G401 (cell line): ENCODE results near the gene SF3B3. TPM values are rescaled to one million over a fixed set of nuclear protein-coding genes. Genes with fewer than 3 reads are reported as not detected.
A peak's percentile ranks its signal among the peaks of the same experiment; 100 is the strongest.

Source experiments
- DNase-seq: peaks from one replicate; pipeline ENCODE4 v3.0.0-alpha.2; 2015; ENCODE audit warnings: low spot score
- in situ Hi-C: cut with HindIII; loops from 2 replicates; pipeline ENCODE4 v1.10.0; 2016; ENCODE audit warnings: low sequenced_read_pairs, mixed read lengths
- total RNA-seq: library from RNA; depleted of rRNA; stranded (reverse); fragments of >200 nt; shearing (Covaris generic); gene quantifications from 2 replicates; pipeline ENCODE4 v1.2.3, GENCODE V29; 2014; rRNA removed

Gene SF3B3
- total RNA-seq = 43.6 and 98.0 TPM in 2 replicates

GRCh38 chr16:70523743-70524398 is at the start of gene SF3B3:
TSS of gene SF3B3 (plus strand) at chr16:70523816. CDS start at chr16:70526657, 2,841 bp downstream.
- DNase-seq = peak; percentile 82
- in situ Hi-C loops = no loop called here

DNA sequence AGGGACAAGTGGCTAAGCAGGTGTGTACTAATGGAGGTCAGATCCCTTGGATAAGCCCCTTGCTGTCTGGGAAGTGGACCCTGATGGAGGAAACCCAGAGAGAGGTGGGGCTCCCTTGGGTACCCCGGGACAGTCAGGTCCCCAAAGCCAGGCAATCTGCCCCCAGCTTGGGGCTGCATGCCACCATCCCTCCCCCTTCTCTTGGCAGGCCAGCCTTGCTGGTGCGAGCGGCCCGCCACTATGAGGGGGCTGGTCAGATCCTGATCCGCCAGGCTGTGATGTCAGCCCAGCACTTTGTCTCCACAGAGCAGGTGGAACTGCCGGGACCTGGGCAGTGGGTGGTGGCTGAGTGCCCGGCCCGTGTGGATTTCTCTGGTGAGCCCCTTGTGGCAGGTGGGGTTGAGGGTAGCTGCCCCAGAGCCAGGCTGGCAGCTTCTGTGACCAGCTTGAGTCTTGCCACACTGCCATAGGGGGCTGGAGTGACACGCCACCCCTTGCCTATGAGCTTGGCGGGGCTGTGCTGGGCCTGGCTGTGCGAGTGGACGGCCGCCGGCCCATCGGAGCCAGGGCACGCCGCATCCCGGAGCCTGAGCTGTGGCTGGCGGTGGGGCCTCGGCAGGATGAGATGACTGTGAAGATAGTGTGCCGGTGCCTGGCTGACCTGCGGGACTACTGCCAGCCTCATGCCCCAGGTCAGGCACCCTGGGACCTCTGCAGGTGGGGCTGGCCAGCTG is 49.1 kb upstream of the SF3B3 start:
- DNase-seq = no peak
- in situ Hi-C loops = no loop called here

DNA sequence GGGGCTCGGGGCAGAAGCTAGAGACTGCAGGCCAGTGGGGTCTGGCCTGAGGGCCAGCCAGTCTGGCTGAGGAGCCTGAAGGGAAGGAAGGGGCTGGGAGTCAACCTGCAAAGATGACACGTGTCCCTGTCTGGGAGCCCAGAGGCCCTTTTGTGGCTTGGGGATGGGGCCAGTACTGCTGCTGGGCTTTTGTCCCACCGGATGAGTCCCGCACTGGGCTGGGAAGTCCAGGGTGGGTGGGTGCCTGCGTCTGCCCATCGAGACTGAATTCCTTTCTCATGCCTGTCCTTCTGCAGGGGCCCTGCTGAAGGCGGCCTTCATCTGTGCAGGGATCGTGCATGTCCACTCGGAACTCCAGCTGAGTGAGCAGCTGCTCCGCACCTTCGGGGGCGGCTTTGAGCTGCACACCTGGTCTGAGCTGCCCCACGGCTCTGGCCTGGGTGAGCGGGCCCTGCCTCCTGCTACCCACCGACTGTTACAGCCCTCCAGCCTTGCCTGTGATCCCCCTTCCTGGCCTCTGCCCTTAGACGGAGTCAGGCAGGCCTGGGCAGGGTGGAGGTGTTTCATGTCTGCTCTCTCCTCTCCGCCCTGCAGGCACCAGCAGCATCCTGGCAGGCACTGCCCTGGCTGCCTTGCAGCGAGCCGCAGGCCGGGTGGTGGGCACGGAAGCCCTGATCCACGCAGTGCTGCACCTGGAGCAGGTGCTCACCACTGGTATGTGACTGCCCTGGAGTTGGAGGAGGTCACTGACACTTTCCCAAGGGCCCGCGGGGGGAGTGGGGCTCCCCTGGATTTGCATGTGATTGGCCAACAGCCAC is 48.4 kb upstream of the SF3B3 start:
- peak; percentile 35 for DNase-seq
- in situ Hi-C loops = no loop called here

DNA sequence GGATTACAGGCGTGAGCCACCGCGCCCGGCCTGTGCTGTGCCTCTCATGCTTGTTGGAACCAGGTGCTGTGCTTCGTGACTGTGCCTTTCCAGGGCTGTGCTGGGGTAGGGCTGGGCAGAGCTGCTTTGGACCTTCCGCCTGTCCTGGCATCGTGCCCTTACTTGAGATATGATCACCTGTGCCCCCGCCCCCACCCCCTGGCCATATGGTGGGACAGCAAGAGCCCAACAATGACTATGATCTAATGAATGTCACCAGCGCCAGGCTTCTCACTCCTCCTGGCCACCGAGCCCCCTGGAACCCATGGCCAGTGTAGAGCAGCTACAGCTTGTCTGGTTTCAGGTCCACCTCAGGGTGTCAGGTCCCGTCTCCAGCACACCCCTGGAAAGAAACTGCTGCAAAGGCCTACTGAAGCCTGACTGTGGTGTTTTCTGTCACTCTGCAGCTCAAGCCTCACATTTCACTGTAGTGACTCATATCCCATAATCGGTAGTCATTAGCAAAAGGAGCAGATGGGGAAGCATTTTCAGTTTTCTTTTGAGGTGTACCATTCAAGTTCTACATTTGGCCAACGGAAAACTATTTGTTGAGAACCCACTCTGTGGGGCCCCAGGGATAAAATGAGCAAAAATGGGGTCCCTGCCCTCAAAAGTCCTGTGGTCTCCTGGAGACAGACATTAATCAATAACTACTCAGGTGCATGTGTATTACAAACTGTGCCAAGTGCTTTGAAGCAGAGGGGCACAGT is 47.2 kb upstream of the SF3B3 start:
- in situ Hi-C loops = no loop called here
- peak; percentile 94 for DNase-seq

- in situ Hi-C loops = no loop called here
These were observed 45.4 kb upstream of the SF3B3 start for GRCh38 chr16:70478169-70478568.

DNA sequence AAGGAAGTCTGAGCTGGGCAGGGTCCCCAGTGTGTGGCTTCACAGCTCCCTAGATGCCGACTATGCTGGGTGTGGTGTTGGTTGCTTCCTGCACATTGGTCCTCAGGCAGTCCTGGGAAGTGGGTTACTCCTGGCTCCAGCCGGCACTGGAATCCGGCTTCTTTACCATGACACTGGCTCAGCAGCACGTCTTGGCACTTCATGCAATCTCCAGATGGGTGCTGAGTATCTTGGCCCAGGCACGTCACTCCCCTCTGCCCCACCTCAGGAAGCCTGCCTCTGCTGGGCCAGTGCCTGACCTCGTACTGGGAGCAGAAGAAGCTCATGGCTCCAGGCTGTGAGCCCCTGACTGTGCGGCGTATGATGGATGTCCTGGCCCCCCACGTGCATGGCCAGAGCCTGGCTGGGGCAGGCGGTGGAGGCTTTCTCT is 44.7 kb upstream of the SF3B3 start:
- DNase-seq = peak; percentile 69
- in situ Hi-C loops = no loop called here

More at GRCh38 chr16:70478169-70478568, 45.4 kb upstream of the SF3B3 start:
- no peak for DNase-seq

DNA sequence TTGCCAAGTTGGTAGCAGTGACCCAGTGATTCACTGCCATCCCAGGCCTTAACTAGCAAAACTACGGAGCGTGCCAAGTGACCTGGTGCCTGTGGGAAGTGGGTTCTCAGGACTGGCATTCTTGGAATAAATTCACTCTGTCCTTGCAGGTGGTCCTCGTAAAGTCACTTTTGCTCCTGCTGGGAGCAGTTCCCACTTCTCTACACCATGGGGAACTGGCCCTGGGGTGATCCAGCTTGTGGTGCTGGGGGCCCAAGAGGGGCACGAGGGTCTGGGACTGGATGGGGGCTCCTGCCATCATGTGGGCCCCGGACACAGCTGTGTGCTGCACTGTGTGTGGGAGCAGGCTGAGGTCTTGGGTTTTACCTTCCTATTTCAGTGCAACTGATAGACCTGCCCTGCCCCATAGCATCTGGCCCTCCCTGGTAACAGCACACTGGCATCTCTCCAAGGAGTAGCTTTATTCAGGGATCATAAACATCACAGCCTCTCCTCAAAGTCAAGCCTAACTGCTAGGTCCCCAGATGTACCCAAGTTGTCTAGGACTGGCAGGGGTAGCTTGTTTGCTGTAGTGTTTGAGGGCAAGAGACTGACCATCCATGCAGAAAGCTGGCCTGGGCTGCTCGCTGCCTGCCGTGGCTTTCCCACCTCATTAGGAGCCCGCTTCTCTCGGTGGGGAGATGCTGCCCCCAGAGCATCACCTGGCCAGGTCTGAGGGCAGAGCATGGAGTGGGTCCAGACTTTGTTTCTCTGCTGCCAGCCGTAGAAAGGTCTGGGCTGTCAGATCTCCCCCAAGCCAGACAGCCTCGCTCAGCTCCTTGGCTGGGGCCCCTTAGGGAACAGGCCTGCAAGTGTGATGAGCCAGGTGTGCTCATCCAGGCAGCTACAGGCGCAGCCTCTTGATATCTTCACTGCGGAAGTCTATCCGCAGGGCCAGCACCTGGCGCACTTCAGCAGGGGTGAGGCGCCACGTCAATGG is 43.2 kb upstream of the SF3B3 start:
- no peak for DNase-seq
- in situ Hi-C loops = no loop called here

- DNase-seq = no peak
- in situ Hi-C loops = no loop called here
These were observed 41.6 kb upstream of the SF3B3 start for GRCh38 chr16:70481929-70482536.

GRCh38 chr16:70482624-70483023 is 41.0 kb upstream of the SF3B3 start:
- no peak for DNase-seq
- in situ Hi-C loops = no loop called here

DNA sequence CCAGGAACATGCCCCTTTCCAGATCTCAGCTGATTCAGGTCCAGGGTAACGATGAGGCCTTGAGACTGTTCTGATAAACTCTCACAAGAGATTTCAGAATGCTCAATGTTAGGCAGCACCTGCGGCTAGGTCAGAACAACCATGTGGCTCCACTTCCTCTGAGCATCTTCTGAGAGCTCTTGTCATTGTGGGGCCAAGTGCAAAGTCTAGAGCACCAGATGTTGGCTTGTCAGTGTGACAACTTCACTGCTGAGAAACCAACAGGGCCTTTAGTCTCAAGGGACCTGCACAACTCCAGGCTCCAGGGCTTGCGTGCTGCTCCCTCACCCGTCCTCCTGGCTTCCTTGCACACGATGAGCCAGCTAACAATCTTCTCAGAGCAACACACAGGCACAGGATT is 40.2 kb upstream of the SF3B3 start:
- in situ Hi-C loops = no loop called here
- DNase-seq = no peak

GRCh38 chr16:70484867-70485266 is 38.7 kb upstream of the SF3B3 start:
- DNase-seq = no peak
- in situ Hi-C loops = no loop called here

DNA sequence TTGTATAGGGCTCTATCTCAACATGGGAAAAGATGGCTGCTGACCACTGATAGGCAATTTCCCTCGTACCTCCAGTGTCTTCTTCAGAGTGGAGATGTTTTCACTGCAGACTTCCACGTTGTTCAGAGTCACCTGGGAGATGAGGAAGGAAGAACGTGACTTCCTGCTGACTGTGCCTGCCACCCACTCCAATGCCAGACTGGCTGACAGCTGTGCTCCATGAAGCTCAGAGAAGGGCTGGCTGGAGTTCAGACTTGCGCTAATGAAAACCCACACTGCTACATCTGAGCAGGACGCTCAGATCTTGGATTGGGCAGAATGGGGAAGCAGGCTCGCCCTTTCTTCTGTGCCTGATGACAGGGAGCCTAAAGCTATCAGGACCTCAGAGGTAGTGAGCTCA is 33.4 kb upstream of the SF3B3 start:
- in situ Hi-C loops = no loop called here

DNA sequence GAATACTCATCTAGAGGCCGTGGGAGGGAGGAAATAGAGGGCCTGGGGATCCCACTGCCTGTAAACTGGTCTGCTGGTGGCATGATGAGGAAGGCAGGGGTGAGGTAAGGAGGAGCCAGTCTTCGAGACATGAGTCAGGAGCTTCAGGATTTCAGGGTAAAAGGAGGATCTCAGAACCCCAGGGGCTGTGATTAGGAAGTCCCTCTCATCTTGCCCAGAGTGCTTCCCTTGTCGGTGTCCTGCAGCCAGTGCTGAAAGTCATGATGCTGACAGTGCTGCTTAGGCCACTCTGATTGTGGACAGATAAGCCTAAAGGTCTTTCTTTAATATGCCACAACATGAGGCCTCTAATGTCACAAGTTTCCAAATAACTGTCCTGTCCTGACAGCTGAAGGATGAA is 29.8 kb upstream of the SF3B3 start:
- no peak for DNase-seq
- in situ Hi-C loops = no loop called here

More for the DNA sequence above, 33.4 kb upstream of the SF3B3 start:
- peak; percentile 84 for DNase-seq

DNA sequence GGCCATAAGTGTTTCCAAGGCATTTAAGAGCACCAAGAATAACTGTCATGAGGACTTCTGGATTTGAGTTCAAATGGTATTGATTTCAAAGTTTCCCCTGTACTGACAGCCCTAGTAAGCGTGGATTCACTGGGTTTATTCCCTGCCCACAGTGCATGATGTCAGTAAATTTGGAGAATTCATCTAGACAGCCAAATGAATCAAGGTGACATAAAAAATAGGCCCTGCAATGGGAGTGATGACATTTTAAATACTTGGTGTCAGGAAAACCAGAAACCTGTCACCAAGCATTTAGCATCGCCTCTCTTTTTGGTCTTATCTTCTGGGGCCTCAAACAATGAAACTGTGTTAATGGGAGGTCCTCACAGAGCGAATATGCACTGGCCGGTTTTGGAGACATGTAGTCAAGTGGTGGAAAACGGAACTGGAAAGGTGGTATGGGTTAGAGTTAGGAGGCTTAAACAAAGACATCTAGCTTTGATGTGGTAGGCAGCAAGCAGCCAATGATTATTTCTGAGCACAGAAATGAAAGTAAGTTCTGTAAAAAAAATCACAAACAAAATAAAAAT is 29.3 kb upstream of the SF3B3 start:
- in situ Hi-C loops = no loop called here
- no peak for DNase-seq

DNA sequence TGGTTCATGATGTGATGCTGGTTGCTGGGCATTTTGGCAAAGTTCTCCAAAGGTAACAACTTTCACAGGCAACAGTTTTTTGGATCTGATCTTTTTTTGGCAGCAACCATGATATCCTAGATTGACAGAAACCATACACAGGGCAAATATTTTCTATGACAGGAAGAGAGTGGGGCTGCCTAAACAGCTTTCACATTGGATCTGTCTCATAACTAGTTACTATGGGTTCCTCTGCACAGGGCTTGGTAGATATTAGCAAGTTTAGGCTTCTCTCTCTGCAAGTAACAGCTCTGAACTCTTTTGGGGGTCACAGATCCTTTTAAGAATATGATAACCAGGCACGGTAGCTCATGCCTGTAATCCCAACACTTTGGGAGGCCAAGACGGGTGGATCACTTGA is 28.8 kb upstream of the SF3B3 start:
- in situ Hi-C loops = no loop called here
- no peak for DNase-seq

GRCh38 chr16:70495425-70496182 is 28.0 kb upstream of the SF3B3 start:
- in situ Hi-C loops = no loop called here

GRCh38 chr16:70496513-70496912 is 27.1 kb upstream of the SF3B3 start:
- in situ Hi-C loops = no loop called here

More at GRCh38 chr16:70495425-70496182, 28.0 kb upstream of the SF3B3 start:
- DNase-seq = no peak

More at GRCh38 chr16:70496513-70496912, 27.1 kb upstream of the SF3B3 start:
- no peak for DNase-seq
